Hepatocyte (in vitro differentiated cells): Measurements from ENCODE around the gene TARS1. TPM values are rescaled to one million over a fixed set of nuclear protein-coding genes. Genes with fewer than 3 reads are reported as not detected.
A peak's percentile ranks its signal among the peaks of the same experiment; 100 is the strongest.

Experiments
- DNase-seq: peaks from one replicate; pipeline ENCODE4 v3.0.0-alpha.2; 2016; ENCODE audit warnings: low spot score
- H2AFZ ChIP-seq: fragments of 200-600 bp; sonication (generic); 2 replicates; pipeline ENCODE4 v1.6.0; 2016; ENCODE audit warnings: antibody characterized with exemption, mild to moderate bottlenecking
- H3K27ac ChIP-seq: fragments of 200-600 bp; sonication (generic); 2 replicates; pipeline ENCODE4 v1.5.1; 2016; ENCODE audit warnings: mild to moderate bottlenecking
- H3K27me3 ChIP-seq: fragments of 200-600 bp; sonication (generic); 2 replicates; pipeline ENCODE4 v1.6.1; 2016
- H3K36me3 ChIP-seq: fragments of 200-600 bp; sonication (generic); replicated peaks from 2 replicates; pipeline ENCODE4 v1.5.1; 2016; ENCODE audit warnings: low read depth; ENCODE audit not compliant: insufficient read depth
- H3K4me1 ChIP-seq: fragments of 200-600 bp; sonication (generic); 2 replicates; pipeline ENCODE4 v1.5.1; 2016; ENCODE audit warnings: mild to moderate bottlenecking, moderate library complexity; ENCODE audit not compliant: insufficient read depth
- H3K4me2 ChIP-seq: fragments of 200-600 bp; sonication (generic); 2 replicates; pipeline ENCODE4 v1.6.0; 2016
- H3K4me3 ChIP-seq: fragments of 200-600 bp; sonication (generic); 2 replicates; pipeline ENCODE4 v1.5.1; 2016; ENCODE audit warnings: mild to moderate bottlenecking
- H3K79me2 ChIP-seq: fragments of 200-600 bp; sonication (generic); 2 replicates; pipeline ENCODE4 v1.6.0; 2017; ENCODE audit warnings: mild to moderate bottlenecking
- H3K9me2 ChIP-seq: fragments of 200-600 bp; sonication (generic); replicated peaks from 2 replicates; pipeline ENCODE4 v1.6.0; 2017; ENCODE audit warnings: mild to moderate bottlenecking; ENCODE audit not compliant: insufficient read depth
- H3K9me3 ChIP-seq: fragments of 200-600 bp; sonication (generic); 2 replicates; pipeline ENCODE4 v1.5.1; 2016; ENCODE audit warnings: low read depth, mild to moderate bottlenecking
- H4K20me1 ChIP-seq: fragments of 200-600 bp; sonication (generic); 2 replicates; pipeline ENCODE4 v1.6.0; 2016; ENCODE audit warnings: mild to moderate bottlenecking; ENCODE audit not compliant: insufficient read depth, poor library complexity, severe bottlenecking
- EZH2 ChIP-seq: fragments of 200-600 bp; sonication (generic); IDR thresholded peaks from 2 replicates; pipeline ENCODE4 v1.6.1; 2016; ENCODE audit warnings: antibody characterized with exemption, mild to moderate bottlenecking, borderline replicate concordance
- EZH2phosphoT487 ChIP-seq: fragments of 200-600 bp; sonication (generic); IDR thresholded peaks from one replicate; pipeline ENCODE4 v1.6.1; 2018; ENCODE audit warnings: antibody characterized with exemption, mild to moderate bottlenecking, low read depth, moderate library complexity; ENCODE audit not compliant: unreplicated experiment, severe bottlenecking
- WGBS: methylation state at CpG from one replicate; pipeline ENCODE4 v1.1.6; 2016; ENCODE audit warnings: low lambda C conversion rate; ENCODE audit errors: missing lambda C conversion rate; 5-methylcytosine and 5-hydroxymethylcytosine counted together
- polyA plus RNA-seq: library from polyadenylated mRNA; unstranded; fragments of >200 nt; fragmentation: Nextera tagmentation; extraction: Ambion mirVana; gene quantifications from 2 replicates; pipeline ENCODE4 v1.2.1, GENCODE V29; 2016
- total RNA-seq: library from RNA; depleted of rRNA; stranded (reverse); fragments of >200 nt; gene quantifications from 2 replicates; pipeline ENCODE4 v1.2.3, GENCODE V29; 2014
- TF ChIP-seq, protein P1 (sequence below): fragments of 200-600 bp; sonication (generic); IDR thresholded peaks from 2 replicates; pipeline ENCODE4 v1.5.1; 2016; ENCODE audit warnings: antibody characterized with exemption, mild to moderate bottlenecking; ENCODE audit not compliant: poor library complexity

The TARS1 gene
- total RNA-seq (206 and 237 TPM in 2 replicates), polyA plus RNA-seq (91.8 and 109 TPM in 2 replicates)

DNA sequence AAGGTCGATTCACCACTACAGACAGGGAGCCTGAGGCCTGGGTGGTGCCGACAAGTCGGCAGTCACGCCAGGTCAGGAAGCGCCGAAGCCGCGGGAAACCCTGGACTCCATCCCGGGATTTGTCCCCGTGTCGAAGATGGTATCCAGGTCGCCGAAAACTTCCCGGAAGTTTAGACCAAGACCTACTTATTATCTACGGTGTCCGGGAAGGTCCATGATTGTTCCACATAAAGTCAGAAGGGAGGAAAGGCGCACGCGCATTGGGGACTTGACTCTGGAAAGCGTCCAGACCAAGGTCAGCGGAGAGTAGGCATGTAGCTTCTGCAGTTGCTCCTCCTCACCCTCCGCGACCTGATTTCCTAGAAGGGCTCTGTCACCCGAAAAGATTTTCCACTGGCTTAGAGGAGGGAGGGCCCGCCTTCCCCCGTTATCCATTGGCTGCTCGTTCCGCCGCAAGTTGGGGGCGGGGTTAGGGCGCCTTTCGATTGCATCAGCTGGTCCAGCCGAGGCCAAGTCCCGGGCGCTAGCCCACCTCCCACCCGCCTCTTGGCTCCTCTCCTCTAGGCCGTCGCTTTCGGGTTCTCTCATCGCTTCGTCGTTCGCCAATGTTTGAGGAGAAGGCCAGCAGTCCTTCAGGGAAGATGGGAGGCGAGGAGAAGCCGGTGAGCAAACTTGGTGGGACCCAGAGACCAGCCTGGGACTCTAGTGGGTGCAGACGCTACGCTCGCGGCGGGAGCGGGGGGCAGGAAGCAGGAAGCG is at the start of gene TARS1:
Gene TARS1 (plus strand): TSS at position 484 of the 759 bp plus-strand sequence. CDS start 122 bp downstream, at position 606.
- H3K4me3 ChIP-seq = peak within 1 kb of the TSS; percentile 72
- WGBS = 1% methylated on average over 52 of the region's 52 CpGs
- peak; percentile 99 for DNase-seq
- H3K27me3 ChIP-seq = no peaks in the 10 kb centered on the region
- no peak for TF ChIP-seq EZH2
- TF ChIP-seq EZH2phosphoT487 = no peak
- TF ChIP-seq, protein P1, sequence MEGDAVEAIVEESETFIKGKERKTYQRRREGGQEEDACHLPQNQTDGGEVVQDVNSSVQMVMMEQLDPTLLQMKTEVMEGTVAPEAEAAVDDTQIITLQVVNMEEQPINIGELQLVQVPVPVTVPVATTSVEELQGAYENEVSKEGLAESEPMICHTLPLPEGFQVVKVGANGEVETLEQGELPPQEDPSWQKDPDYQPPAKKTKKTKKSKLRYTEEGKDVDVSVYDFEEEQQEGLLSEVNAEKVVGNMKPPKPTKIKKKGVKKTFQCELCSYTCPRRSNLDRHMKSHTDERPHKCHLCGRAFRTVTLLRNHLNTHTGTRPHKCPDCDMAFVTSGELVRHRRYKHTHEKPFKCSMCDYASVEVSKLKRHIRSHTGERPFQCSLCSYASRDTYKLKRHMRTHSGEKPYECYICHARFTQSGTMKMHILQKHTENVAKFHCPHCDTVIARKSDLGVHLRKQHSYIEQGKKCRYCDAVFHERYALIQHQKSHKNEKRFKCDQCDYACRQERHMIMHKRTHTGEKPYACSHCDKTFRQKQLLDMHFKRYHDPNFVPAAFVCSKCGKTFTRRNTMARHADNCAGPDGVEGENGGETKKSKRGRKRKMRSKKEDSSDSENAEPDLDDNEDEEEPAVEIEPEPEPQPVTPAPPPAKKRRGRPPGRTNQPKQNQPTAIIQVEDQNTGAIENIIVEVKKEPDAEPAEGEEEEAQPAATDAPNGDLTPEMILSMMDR = no peak
- H3K4me1 ChIP-seq = peaks cover 20% of the 10 kb centered on the region
- no peaks in the 10 kb centered on the region for H3K36me3 ChIP-seq
- peaks cover 66% of the 10 kb centered on the region for H3K79me2 ChIP-seq
- H4K20me1 ChIP-seq = peaks cover 35% of the 10 kb centered on the region
- H2AFZ ChIP-seq = peak within 1 kb of the TSS; percentile 65
- no peaks in the 10 kb centered on the region for H3K9me3 ChIP-seq
- peak within 1 kb of the TSS; percentile 82 for H3K4me2 ChIP-seq
- H3K27ac ChIP-seq = peak within 1 kb of the TSS; percentile 93
- H3K9me2 ChIP-seq = no peaks in the 10 kb centered on the region

GRCh38 chr5:33398501-33398900 is 42.3 kb upstream of the TARS1 start:
- Histone ChIP-seq H2AFZ (no peak overlapping the region), H3K9me3 (no peaks in the 10 kb centered on the region), H3K9me2 (no peaks in the 10 kb centered on the region), H3K4me3 (no peak overlapping the region), H3K4me2 (no peak overlapping the region), H3K79me2 (no peaks in the 10 kb centered on the region), H3K4me1 (no peaks in the 10 kb centered on the region), H3K27me3 (no peaks in the 10 kb centered on the region), H3K27ac (no peak overlapping the region), H3K36me3 (no peaks in the 10 kb centered on the region), H4K20me1 (no peaks in the 10 kb centered on the region)
- DNase-seq = no peak
- WGBS = 84% methylated on average over 1 of the region's 1 CpG
- TF ChIP-seq EZH2phosphoT487 (no peak), EZH2 (no peak)
- TF ChIP-seq, protein P1 = no peak

GRCh38 chr5:33400675-33401074 is 40.1 kb upstream of the TARS1 start:
- Histone ChIP-seq H3K4me3 (no peak overlapping the region), H3K4me2 (no peak overlapping the region), H3K36me3 (no peaks in the 10 kb centered on the region), H3K4me1 (no peaks in the 10 kb centered on the region), H3K27ac (no peak overlapping the region), H3K79me2 (no peaks in the 10 kb centered on the region), H3K9me2 (no peaks in the 10 kb centered on the region), H4K20me1 (no peaks in the 10 kb centered on the region), H3K27me3 (no peaks in the 10 kb centered on the region), H3K9me3 (no peaks in the 10 kb centered on the region), H2AFZ (no peak overlapping the region)
- DNase-seq = no peak
- TF ChIP-seq, protein P1 = no peak
- TF ChIP-seq EZH2phosphoT487 = no peak
- TF ChIP-seq EZH2 = no peak
- WGBS = 83% methylated on average over 4 of the region's 4 CpGs
